NT2/D1 (cell line): ENCODE results near the gene DRAM1.

Experiments
- SUZ12 ChIP-seq: IDR thresholded peaks from 2 replicates; pipeline ENCODE4 v1.6.1; 2011; ENCODE audit not compliant: insufficient read length, insufficient read depth; ENCODE audit errors: extremely low read depth
- YY1 ChIP-seq: IDR thresholded peaks from 2 replicates; pipeline ENCODE4 v1.6.1; 2011; ENCODE audit not compliant: insufficient read length, insufficient read depth
- ZNF274 ChIP-seq: IDR thresholded peaks from 2 replicates; pipeline ENCODE4 v1.6.1; 2011; ENCODE audit warnings: mild to moderate bottlenecking, low read depth, low read length

GRCh38 chr12:101881228-101881627 lies 3.8 kb downstream of the DRAM1 start:
- TF ChIP-seq YY1 (no peak), SUZ12 (no peak), ZNF274 (no peak)
